GM23338 (cell line): ENCODE measurements around the gene RARG. TPM values are rescaled to one million over a fixed set of nuclear protein-coding genes. Genes with fewer than 3 reads are reported as not detected.

Experiments used
- ATAC-seq: fragments of 200-7000 bp; cut with Tn5 transposase; 3 replicates; pipeline ENCODE4 v1.9.1; 2020
- DNase-seq: peaks from one replicate; pipeline ENCODE4 v3.0.0-alpha.2; 2015; ENCODE audit warnings: low spot score
- H2AFZ ChIP-seq: fragments of 200-600 bp; sonication (generic); 2 replicates; pipeline ENCODE4 v1.8.0; 2016; ENCODE audit warnings: antibody characterized with exemption, mild to moderate bottlenecking, moderate library complexity
- H3F3A ChIP-seq: fragments of 200-600 bp; sonication (generic); replicated peaks from 2 replicates; pipeline ENCODE4 v1.8.0; 2017; ENCODE audit warnings: antibody characterized with exemption, mixed run types, low read depth
- H3K27ac ChIP-seq: fragments of 200-600 bp; sonication (generic); 2 replicates; pipeline ENCODE4 v1.6.1; 2016; ENCODE audit warnings: low read depth
- H3K27me3 ChIP-seq: fragments of 200-600 bp; sonication (generic); 2 replicates; pipeline ENCODE4 v1.8.0; 2016; ENCODE audit warnings: mild to moderate bottlenecking, mixed run types, moderate library complexity; ENCODE audit not compliant: insufficient read depth
- H3K36me3 ChIP-seq: fragments of 200-600 bp; sonication (generic); 2 replicates; pipeline ENCODE4 v1.8.0; 2016; ENCODE audit warnings: mild to moderate bottlenecking; ENCODE audit not compliant: insufficient read depth
- H3K4me1 ChIP-seq: fragments of 200-600 bp; sonication (generic); 2 replicates; pipeline ENCODE4 v1.8.0; 2016; ENCODE audit warnings: mild to moderate bottlenecking, moderate library complexity; ENCODE audit not compliant: insufficient read depth
- H3K4me2 ChIP-seq: fragments of 200-600 bp; sonication (generic); 2 replicates; pipeline ENCODE4 v1.7.1; 2017; ENCODE audit warnings: mixed run types
- H3K4me3 ChIP-seq: fragments of 200-600 bp; sonication (generic); 2 replicates; pipeline ENCODE4 v1.6.1; 2016; ENCODE audit warnings: mixed run types
- H3K79me2 ChIP-seq: fragments of 200-600 bp; sonication (generic); replicated peaks from 2 replicates; pipeline ENCODE4 v1.8.0; 2017; ENCODE audit warnings: mild to moderate bottlenecking; ENCODE audit not compliant: insufficient read depth
- H3K9me2 ChIP-seq: fragments of 200-600 bp; sonication (generic); 2 replicates; pipeline ENCODE4 v1.8.0; 2017; ENCODE audit not compliant: insufficient read depth
- H4K20me1 ChIP-seq: fragments of 200-600 bp; sonication (generic); replicated peaks from 2 replicates; pipeline ENCODE4 v1.8.0; 2017; ENCODE audit warnings: mild to moderate bottlenecking; ENCODE audit not compliant: insufficient read depth
- H3K27ac Mint-ChIP-seq: 2 replicates; pipeline ENCODE4 v1.8.0; 2020; ENCODE audit warnings: inconsistent platforms, mild to moderate bottlenecking, moderate library complexity, mixed read lengths
- H3K27me3 Mint-ChIP-seq: 3 replicates; pipeline ENCODE4 v1.8.0; 2022; ENCODE audit warnings: low read depth, mild to moderate bottlenecking, moderate library complexity, mixed read lengths, inconsistent platforms; ENCODE audit not compliant: insufficient read depth, poor library complexity
- H3K36me3 Mint-ChIP-seq: 3 replicates; pipeline ENCODE4 v1.8.0; 2021; ENCODE audit warnings: low read depth, mild to moderate bottlenecking, inconsistent platforms, moderate library complexity, mixed read lengths
- H3K4me1 Mint-ChIP-seq: 3 replicates; pipeline ENCODE4 v1.8.0; 2020; ENCODE audit warnings: mild to moderate bottlenecking, inconsistent platforms, mixed read lengths
- H3K4me3 Mint-ChIP-seq: 3 replicates; pipeline ENCODE4 v1.8.0; 2021; ENCODE audit warnings: moderate library complexity, mild to moderate bottlenecking, inconsistent platforms, mixed read lengths
- H3K9me3 Mint-ChIP-seq: 3 replicates; pipeline ENCODE4 v1.8.0; 2020; ENCODE audit warnings: moderate library complexity, mild to moderate bottlenecking, inconsistent platforms, mixed read lengths
- CREB1 ChIP-seq: fragments of 250-450 bp; sonication (Bioruptor Pico); IDR thresholded peaks from 2 replicates; pipeline ENCODE4 v1.5.0; 2020; ENCODE audit warnings: low read depth, mild to moderate bottlenecking, moderate library complexity
- EZH2 ChIP-seq: fragments of 200-600 bp; sonication (generic); IDR thresholded peaks from one replicate; pipeline ENCODE4 v1.8.0; 2017; ENCODE audit warnings: antibody characterized with exemption, mild to moderate bottlenecking, low read depth; ENCODE audit not compliant: unreplicated experiment
- EZH2phosphoT487 ChIP-seq: fragments of 200-600 bp; sonication (generic); IDR thresholded peaks from one replicate; pipeline ENCODE4 v1.8.1; 2018; ENCODE audit warnings: antibody characterized with exemption; ENCODE audit not compliant: unreplicated experiment
- JUNB ChIP-seq: IDR thresholded peaks from one replicate; pipeline ENCODE4 v1.6.1; 2016; ENCODE audit warnings: antibody characterized with exemption; ENCODE audit not compliant: unreplicated experiment
- NANOG ChIP-seq: IDR thresholded peaks from 2 replicates; pipeline ENCODE4 v1.6.1; 2016; ENCODE audit warnings: antibody characterized with exemption, borderline replicate concordance
- POLR2AphosphoS5 ChIP-seq: IDR thresholded peaks from 2 replicates; pipeline ENCODE4 v1.6.1; 2016; ENCODE audit warnings: antibody characterized with exemption, low read depth
- STAT1 ChIP-seq: IDR thresholded peaks from one replicate; pipeline ENCODE4 v1.6.1; 2016; ENCODE audit warnings: antibody characterized with exemption; ENCODE audit not compliant: unreplicated experiment
- ZNF114 ChIP-seq: fragments of 250-450 bp; sonication (Bioruptor Pico); IDR thresholded peaks from 2 replicates; pipeline ENCODE4 v1.5.0; 2020; ENCODE audit warnings: mild to moderate bottlenecking, moderate library complexity
- ZNF331 ChIP-seq: fragments of 250-450 bp; sonication (Bioruptor Pico); IDR thresholded peaks from 2 replicates; pipeline ENCODE4 v1.5.0; 2020; ENCODE audit warnings: low read depth, mild to moderate bottlenecking, moderate library complexity
- polyA plus RNA-seq: library from polyadenylated mRNA; unstranded; fragments of >200 nt; fragmentation: Nextera tagmentation; extraction: Ambion mirVana; gene quantifications from 2 replicates; pipeline ENCODE4 v1.2.1, GENCODE V29; 2016
- total RNA-seq: library from RNA; depleted of rRNA; stranded (reverse); fragments of >200 nt; shearing (Covaris generic); gene quantifications from 2 replicates; pipeline ENCODE4 v1.2.3, GENCODE V29; 2014
- TF ChIP-seq, protein P1 (sequence below): IDR thresholded peaks from 2 replicates; pipeline ENCODE4 v1.6.1; 2016; ENCODE audit warnings: antibody characterized with exemption
- TF ChIP-seq, protein P2 (sequence below), 2 experiments: fragments of 200-600 bp in 1 of 2; sonication (generic) in 1 of 2; conservative IDR thresholded peaks; 2 replicates each; pipeline versions ENCODE4 v1.5.1 to v1.6.1; 2016 to 2017; ENCODE audit warnings: antibody characterized with exemption in 2 of 2, low read depth in 2 of 2, mild to moderate bottlenecking in 2 of 2, moderate library complexity in 1 of 2
- TF ChIP-seq, protein P3 (sequence below): IDR thresholded peaks from one replicate; pipeline ENCODE4 v1.6.1; 2018; ENCODE audit warnings: antibody characterized with exemption; ENCODE audit not compliant: unreplicated experiment
- TF ChIP-seq, protein P4 (sequence below): fragments of 250-450 bp; sonication (Bioruptor Pico); IDR thresholded peaks from 2 replicates; pipeline ENCODE4 v1.5.0; 2020; ENCODE audit warnings: mild to moderate bottlenecking, moderate library complexity

The RARG gene
- total and polyA plus RNA-seq, 2 experiments from 2014 or later, result 18.5 to 50.2 TPM

DNA sequence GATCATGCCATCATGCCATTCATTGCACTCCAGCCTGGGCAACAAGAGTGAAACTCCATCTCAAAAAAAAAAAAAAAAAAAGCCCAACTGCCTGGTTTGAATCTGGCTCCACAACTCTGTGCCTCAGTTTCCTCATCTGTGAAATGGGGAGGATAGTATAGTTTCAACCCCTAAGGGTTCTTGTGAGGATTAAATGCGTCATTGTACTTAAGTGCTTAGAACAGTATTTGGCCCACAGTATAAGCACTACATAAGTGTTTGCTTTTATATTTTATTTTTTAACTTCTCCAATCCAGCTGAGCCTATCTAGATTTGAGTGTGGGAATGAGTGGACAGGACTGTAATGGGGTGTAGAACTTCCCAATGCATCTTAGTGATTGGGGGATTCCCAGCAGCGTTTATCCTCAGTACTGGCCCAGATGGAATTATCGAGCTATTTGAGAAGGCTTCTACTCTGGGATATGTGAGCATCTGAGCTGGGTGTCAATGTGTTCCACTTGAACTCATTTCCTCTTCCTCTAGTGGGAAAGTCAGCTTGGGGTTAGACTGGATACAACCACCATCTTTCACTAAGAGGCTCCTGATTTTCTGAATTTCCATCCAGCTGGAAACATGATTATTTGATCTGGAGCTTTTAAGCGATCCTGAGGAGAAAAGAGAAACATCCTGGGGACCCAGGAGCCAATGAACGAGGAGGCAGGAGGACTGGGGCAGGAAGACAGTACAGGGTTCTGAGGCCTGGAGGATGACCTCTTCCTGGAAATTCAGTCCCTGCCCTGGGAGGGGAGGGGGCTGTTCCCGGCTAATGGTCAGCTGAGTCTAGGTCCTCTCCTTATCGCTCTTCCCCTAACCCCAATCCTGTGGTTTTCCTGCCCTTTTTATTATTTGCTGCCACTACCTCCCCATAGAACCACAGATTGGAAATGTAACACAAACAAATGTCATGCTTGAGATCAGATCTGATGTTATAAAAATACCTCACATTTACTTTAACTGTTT lies 26.8 kb upstream of the RARG start:
- Histone ChIP-seq H3K4me1 (no peaks in the 10 kb centered on the region), H3K4me3 (no peak overlapping the region), H3K9me2 (no peaks in the 10 kb centered on the region), H3K27ac (no peak overlapping the region), H3K36me3 (no peaks in the 10 kb centered on the region), H3K27me3 (no peaks in the 10 kb centered on the region), H3K79me2 (no peaks in the 10 kb centered on the region; the same call in 1 of the 2 replicates), H3F3A (0 out of 2 replicates have a peak, but pooled peaks cover 4% of the 10 kb centered on the region), H2AFZ (no peak overlapping the region), H3K4me2 (no peak overlapping the region), H4K20me1 (no peaks in the 10 kb centered on the region)
- DNase-seq (no peak), ATAC-seq (no peak)
- peaks cover 8% of the 10 kb centered on the region for H3K27me3 Mint-ChIP-seq
- H3K27ac Mint-ChIP-seq, result 0 out of 2 replicates have a peak overlapping the region, but pooled peaks have one; percentile 47
- H3K4me1 Mint-ChIP-seq, result no peaks in the 10 kb centered on the region; the same call in 2 of the 3 replicates
- TF ChIP-seq STAT1 (no peak), ZNF114 (CRISPR knock-in tag) (no peak), EZH2 (no peak), ZNF331 (CRISPR knock-in tag) (no peak), CREB1 (CRISPR knock-in tag) (no peak), EZH2phosphoT487 (no peak), JUNB (no peak), NANOG (no peak), POLR2AphosphoS5 (no peak)
- TF ChIP-seq, protein P1, sequence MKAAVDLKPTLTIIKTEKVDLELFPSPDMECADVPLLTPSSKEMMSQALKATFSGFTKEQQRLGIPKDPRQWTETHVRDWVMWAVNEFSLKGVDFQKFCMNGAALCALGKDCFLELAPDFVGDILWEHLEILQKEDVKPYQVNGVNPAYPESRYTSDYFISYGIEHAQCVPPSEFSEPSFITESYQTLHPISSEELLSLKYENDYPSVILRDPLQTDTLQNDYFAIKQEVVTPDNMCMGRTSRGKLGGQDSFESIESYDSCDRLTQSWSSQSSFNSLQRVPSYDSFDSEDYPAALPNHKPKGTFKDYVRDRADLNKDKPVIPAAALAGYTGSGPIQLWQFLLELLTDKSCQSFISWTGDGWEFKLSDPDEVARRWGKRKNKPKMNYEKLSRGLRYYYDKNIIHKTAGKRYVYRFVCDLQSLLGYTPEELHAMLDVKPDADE, result no peak
- TF ChIP-seq, protein P2, sequence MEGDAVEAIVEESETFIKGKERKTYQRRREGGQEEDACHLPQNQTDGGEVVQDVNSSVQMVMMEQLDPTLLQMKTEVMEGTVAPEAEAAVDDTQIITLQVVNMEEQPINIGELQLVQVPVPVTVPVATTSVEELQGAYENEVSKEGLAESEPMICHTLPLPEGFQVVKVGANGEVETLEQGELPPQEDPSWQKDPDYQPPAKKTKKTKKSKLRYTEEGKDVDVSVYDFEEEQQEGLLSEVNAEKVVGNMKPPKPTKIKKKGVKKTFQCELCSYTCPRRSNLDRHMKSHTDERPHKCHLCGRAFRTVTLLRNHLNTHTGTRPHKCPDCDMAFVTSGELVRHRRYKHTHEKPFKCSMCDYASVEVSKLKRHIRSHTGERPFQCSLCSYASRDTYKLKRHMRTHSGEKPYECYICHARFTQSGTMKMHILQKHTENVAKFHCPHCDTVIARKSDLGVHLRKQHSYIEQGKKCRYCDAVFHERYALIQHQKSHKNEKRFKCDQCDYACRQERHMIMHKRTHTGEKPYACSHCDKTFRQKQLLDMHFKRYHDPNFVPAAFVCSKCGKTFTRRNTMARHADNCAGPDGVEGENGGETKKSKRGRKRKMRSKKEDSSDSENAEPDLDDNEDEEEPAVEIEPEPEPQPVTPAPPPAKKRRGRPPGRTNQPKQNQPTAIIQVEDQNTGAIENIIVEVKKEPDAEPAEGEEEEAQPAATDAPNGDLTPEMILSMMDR (conservative IDR thresholded peaks at IDR 0.05; ENCODE audit: low read depth in 2 of 2), result no peak
- TF ChIP-seq, protein P3, sequence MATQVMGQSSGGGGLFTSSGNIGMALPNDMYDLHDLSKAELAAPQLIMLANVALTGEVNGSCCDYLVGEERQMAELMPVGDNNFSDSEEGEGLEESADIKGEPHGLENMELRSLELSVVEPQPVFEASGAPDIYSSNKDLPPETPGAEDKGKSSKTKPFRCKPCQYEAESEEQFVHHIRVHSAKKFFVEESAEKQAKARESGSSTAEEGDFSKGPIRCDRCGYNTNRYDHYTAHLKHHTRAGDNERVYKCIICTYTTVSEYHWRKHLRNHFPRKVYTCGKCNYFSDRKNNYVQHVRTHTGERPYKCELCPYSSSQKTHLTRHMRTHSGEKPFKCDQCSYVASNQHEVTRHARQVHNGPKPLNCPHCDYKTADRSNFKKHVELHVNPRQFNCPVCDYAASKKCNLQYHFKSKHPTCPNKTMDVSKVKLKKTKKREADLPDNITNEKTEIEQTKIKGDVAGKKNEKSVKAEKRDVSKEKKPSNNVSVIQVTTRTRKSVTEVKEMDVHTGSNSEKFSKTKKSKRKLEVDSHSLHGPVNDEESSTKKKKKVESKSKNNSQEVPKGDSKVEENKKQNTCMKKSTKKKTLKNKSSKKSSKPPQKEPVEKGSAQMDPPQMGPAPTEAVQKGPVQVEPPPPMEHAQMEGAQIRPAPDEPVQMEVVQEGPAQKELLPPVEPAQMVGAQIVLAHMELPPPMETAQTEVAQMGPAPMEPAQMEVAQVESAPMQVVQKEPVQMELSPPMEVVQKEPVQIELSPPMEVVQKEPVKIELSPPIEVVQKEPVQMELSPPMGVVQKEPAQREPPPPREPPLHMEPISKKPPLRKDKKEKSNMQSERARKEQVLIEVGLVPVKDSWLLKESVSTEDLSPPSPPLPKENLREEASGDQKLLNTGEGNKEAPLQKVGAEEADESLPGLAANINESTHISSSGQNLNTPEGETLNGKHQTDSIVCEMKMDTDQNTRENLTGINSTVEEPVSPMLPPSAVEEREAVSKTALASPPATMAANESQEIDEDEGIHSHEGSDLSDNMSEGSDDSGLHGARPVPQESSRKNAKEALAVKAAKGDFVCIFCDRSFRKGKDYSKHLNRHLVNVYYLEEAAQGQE, result no peak
- TF ChIP-seq, protein P4, sequence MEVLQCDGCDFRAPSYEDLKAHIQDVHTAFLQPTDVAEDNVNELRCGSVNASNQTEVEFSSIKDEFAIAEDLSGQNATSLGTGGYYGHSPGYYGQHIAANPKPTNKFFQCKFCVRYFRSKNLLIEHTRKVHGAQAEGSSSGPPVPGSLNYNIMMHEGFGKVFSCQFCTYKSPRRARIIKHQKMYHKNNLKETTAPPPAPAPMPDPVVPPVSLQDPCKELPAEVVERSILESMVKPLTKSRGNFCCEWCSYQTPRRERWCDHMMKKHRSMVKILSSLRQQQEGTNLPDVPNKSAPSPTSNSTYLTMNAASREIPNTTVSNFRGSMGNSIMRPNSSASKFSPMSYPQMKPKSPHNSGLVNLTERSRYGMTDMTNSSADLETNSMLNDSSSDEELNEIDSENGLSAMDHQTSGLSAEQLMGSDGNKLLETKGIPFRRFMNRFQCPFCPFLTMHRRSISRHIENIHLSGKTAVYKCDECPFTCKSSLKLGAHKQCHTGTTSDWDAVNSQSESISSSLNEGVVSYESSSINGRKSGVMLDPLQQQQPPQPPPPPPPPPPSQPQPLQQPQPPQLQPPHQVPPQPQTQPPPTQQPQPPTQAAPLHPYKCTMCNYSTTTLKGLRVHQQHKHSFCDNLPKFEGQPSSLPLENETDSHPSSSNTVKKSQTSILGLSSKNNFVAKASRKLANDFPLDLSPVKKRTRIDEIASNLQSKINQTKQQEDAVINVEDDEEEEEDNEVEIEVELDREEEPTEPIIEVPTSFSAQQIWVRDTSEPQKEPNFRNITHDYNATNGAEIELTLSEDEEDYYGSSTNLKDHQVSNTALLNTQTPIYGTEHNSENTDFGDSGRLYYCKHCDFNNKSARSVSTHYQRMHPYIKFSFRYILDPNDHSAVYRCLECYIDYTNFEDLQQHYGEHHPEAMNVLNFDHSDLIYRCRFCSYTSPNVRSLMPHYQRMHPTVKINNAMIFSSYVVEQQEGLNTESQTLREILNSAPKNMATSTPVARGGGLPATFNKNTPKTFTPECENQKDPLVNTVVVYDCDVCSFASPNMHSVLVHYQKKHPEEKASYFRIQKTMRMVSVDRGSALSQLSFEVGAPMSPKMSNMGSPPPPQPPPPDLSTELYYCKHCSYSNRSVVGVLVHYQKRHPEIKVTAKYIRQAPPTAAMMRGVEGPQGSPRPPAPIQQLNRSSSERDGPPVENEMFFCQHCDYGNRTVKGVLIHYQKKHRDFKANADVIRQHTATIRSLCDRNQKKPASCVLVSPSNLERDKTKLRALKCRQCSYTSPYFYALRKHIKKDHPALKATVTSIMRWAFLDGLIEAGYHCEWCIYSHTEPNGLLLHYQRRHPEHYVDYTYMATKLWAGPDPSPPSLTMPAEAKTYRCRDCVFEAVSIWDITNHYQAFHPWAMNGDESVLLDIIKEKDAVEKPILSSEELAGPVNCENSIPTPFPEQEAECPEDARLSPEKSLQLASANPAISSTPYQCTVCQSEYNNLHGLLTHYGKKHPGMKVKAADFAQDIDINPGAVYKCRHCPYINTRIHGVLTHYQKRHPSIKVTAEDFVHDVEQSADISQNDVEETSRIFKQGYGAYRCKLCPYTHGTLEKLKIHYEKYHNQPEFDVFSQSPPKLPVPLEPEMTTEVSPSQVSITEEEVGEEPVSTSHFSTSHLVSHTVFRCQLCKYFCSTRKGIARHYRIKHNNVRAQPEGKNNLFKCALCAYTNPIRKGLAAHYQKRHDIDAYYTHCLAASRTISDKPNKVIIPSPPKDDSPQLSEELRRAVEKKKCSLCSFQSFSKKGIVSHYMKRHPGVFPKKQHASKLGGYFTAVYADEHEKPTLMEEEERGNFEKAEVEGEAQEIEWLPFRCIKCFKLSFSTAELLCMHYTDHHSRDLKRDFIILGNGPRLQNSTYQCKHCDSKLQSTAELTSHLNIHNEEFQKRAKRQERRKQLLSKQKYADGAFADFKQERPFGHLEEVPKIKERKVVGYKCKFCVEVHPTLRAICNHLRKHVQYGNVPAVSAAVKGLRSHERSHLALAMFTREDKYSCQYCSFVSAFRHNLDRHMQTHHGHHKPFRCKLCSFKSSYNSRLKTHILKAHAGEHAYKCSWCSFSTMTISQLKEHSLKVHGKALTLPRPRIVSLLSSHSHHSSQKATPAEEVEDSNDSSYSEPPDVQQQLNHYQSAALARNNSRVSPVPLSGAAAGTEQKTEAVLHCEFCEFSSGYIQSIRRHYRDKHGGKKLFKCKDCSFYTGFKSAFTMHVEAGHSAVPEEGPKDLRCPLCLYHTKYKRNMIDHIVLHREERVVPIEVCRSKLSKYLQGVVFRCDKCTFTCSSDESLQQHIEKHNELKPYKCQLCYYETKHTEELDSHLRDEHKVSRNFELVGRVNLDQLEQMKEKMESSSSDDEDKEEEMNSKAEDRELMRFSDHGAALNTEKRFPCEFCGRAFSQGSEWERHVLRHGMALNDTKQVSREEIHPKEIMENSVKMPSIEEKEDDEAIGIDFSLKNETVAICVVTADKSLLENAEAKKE (CRISPR knock-in tag), result no peak
- H3K36me3 Mint-ChIP-seq, result peaks cover 2% of the 10 kb centered on the region; the same call in 1 of the 3 replicates
- no peaks in the 10 kb centered on the region for H3K9me3 Mint-ChIP-seq
- H3K4me3 Mint-ChIP-seq, result no peak overlapping the region
